ENCODE results near the gene ZNF541. TPM values are rescaled to one million over a fixed set of nuclear protein-coding genes. Genes with fewer than 3 reads are reported as not detected.
A peak's percentile ranks its signal among the peaks of the same experiment; 100 is the strongest.

ZNF541 gene
- total RNA-seq, 1 donor from 2014 or later = 0.99 TPM

GRCh38 chr19:47531640-47532387 is 41.1 kb downstream of the ZNF541 start:
- TF ChIP-seq, protein P1, sequence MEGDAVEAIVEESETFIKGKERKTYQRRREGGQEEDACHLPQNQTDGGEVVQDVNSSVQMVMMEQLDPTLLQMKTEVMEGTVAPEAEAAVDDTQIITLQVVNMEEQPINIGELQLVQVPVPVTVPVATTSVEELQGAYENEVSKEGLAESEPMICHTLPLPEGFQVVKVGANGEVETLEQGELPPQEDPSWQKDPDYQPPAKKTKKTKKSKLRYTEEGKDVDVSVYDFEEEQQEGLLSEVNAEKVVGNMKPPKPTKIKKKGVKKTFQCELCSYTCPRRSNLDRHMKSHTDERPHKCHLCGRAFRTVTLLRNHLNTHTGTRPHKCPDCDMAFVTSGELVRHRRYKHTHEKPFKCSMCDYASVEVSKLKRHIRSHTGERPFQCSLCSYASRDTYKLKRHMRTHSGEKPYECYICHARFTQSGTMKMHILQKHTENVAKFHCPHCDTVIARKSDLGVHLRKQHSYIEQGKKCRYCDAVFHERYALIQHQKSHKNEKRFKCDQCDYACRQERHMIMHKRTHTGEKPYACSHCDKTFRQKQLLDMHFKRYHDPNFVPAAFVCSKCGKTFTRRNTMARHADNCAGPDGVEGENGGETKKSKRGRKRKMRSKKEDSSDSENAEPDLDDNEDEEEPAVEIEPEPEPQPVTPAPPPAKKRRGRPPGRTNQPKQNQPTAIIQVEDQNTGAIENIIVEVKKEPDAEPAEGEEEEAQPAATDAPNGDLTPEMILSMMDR (IDR thresholded peaks at IDR 0.05; ENCODE audit: borderline replicate concordance) = no peak
- no peak for DNase-seq
- no peak overlapping the region for H3K4me3 ChIP-seq
- intact Hi-C loops (cut with micrococcal nuclease) = no loop called here
- peaks cover 8% of the 10 kb centered on the region for H3K4me1 ChIP-seq
- no peak overlapping the region for H3K27ac ChIP-seq (replicated peaks)
- no peaks in the 10 kb centered on the region for H3K9me3 ChIP-seq (replicated peaks)
- H3K36me3 ChIP-seq = no peaks in the 10 kb centered on the region
- no peaks in the 10 kb centered on the region for H3K27me3 ChIP-seq (ENCODE audit: low read depth)

DNA sequence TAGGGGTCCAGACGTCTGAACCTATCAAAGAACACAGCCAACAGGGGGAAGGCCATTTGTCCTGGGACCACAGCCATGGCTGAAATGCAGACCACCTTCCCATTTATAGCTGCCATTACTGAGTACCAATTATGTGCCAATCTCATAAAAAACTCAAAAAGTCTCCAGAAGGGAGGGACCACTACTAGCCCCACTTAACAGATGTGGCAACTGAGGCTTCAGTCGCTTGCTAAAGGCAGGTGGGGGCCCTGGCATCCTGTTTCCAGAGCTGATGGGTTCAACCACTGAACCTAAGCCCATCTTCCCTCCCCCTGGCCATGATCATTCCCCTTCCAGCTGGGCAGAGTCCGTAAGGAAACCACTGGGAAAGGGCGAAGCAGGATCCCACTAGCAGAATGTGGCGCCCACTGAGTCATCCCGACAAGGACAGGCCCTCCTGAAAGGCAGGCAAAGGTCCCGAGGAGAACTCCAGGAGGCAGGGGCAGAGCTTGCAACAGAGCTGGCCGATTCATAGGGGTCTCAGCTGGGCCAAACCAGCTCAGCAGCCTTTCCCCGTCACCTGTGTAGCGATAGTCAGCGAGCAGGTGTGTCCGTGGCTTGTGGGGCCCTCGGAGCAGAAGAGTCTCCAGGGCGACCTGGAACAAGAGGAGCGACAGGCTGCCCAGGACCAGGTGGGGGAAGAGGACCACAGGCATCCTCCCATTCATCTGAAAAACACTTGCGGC is 43.8 kb downstream of the ZNF541 start:
- no peaks in the 10 kb centered on the region for H3K36me3 ChIP-seq
- H3K9me3 ChIP-seq (replicated peaks) = no peaks in the 10 kb centered on the region
- TF ChIP-seq, protein P1 (IDR thresholded peaks at IDR 0.05; ENCODE audit: borderline replicate concordance) = no peak
- H3K4me3 ChIP-seq = no peak overlapping the region
- H3K27ac ChIP-seq (replicated peaks) = no peak overlapping the region
- peaks cover 8% of the 10 kb centered on the region for H3K4me1 ChIP-seq
- no peak for DNase-seq
- intact Hi-C loops (cut with micrococcal nuclease) = loop anchor here (10.0 kb wide), 1 partner anchor 66 kb away; no protein-coding TSS in a partner anchor
- H3K27me3 ChIP-seq (ENCODE audit: low read depth) = no peaks in the 10 kb centered on the region

DNA sequence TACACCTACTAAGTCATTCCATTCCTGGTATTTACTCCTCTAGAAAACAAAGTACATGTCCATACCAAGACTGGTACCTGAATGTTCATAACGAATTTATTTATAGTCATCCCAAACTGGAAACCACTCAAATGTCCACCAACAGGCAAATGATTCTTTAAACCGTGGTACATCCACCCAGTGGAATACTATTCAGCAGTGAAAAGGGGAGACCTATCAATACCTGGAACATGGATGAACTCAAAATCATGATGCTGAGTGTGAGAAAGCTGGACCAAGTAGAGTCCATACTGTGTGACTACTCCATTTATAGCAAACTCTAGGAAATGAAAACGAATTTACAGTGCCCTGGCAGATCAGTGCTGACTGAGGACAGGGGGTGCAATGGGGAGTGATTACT is 46.1 kb downstream of the ZNF541 start:
- Histone ChIP-seq H3K4me1 (peaks cover 27% of the 10 kb centered on the region), H3K27me3 (ENCODE audit: low read depth) (no peaks in the 10 kb centered on the region), H3K36me3 (no peaks in the 10 kb centered on the region), H3K9me3 (replicated peaks) (no peaks in the 10 kb centered on the region), H3K4me3 (no peak overlapping the region), H3K27ac (replicated peaks) (no peak overlapping the region)
- TF ChIP-seq, protein P1 (IDR thresholded peaks at IDR 0.05; ENCODE audit: borderline replicate concordance) = no peak
- intact Hi-C loops (cut with micrococcal nuclease) = loop anchor here (10.0 kb wide), 1 partner anchor 68 kb away; no protein-coding TSS in a partner anchor
- no peak for DNase-seq

DNA sequence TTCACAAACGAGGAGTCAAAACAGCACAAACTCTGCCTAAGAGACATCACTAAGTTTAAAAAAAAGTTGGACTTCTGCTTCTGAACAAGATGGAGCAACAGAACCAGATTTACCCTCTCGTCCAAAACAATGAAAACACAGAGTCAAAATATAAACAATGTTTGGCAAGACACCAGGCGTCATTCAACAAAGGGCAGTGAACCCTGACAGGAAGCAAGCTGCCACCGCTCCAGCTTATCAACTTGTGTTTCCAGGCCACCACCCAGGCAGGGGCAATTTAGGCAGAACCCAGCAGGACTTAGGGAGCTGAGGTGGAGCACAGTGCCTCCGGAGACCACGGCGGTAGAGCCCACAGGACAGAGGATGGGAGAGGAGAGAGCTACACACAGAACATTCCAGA is 49.5 kb downstream of the ZNF541 start:
- H3K4me1 ChIP-seq = peaks cover 34% of the 10 kb centered on the region
- no peak for DNase-seq
- intact Hi-C loops (cut with micrococcal nuclease) = loop anchor here (10.0 kb wide), 1 partner anchor 71 kb away; no protein-coding TSS in a partner anchor
- H3K27ac ChIP-seq (replicated peaks) = peak overlapping the region; percentile 80
- TF ChIP-seq, protein P1 (IDR thresholded peaks at IDR 0.05; ENCODE audit: borderline replicate concordance) = no peak
- no peaks in the 10 kb centered on the region for H3K36me3 ChIP-seq
- H3K27me3 ChIP-seq (ENCODE audit: low read depth) = no peaks in the 10 kb centered on the region
- no peaks in the 10 kb centered on the region for H3K9me3 ChIP-seq (replicated peaks)
- H3K4me3 ChIP-seq = no peak overlapping the region

Other genes starting within 250 kb of the ZNF541 start
- gene C5AR2, start 241.0 kb downstream of the ZNF541 start, total RNA-seq = 0.38 TPM
- gene DHX34, start 223.8 kb downstream of the ZNF541 start, total RNA-seq = 8.1 TPM
- gene MEIS3, start 153.6 kb downstream of the ZNF541 start, total RNA-seq = 3.2 TPM
- gene SLC8A2, start 101.3 kb downstream of the ZNF541 start, total RNA-seq = 0.30 TPM
- gene KPTN, start 88.9 kb downstream of the ZNF541 start, total RNA-seq = 10.9 TPM
- 120 TPM for gene NAPA, start 58.1 kb downstream of the ZNF541 start, total RNA-seq
- gene BICRA, start 36.0 kb upstream of the ZNF541 start, total RNA-seq = 7.8 TPM
- 48.2 TPM for gene EHD2, start 140.3 kb upstream of the ZNF541 start, total RNA-seq
- gene NOP53, start 172.4 kb upstream of the ZNF541 start, total RNA-seq = 169 TPM
- 1,019 TPM for gene SELENOW, start 205.6 kb upstream of the ZNF541 start, total RNA-seq
- not detected for gene TPRX1, start 231.4 kb upstream of the ZNF541 start, total RNA-seq
- gene CRX, start 248.8 kb upstream of the ZNF541 start, total RNA-seq = not detected